HG03432 (cell line): ENCODE results near the gene PARD3B.
A peak's percentile ranks its signal among the peaks of the same experiment; 100 is the strongest.

Source experiments
- ATAC-seq: cut with Tn5 transposase; IDR thresholded peaks from one replicate; pipeline ENCODE4 v1.9.1; 2021; ENCODE audit warnings: mild to moderate bottlenecking, moderate library complexity; ENCODE audit not compliant: unreplicated experiment

The PARD3B gene

DNA sequence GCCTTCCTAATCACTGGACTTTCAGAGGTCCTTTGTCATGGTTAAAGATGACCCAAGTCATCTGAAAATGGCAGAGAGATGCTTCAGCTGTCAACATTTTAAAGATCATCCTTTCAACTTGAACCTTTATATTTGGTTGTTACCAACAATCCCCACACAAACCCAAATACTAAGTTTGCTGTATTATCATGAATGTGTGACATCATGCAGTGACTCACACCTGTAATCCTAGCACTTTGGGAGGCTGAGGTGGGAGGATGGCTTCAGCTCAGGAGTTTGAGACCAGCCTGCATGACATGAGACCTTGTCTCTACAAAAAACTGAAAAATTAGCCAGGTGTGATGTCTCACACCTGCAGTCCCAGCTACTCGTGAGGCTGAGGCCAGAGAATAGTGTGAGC is 1081.8 kb downstream of the PARD3B start:
- ATAC-seq = no peak

GRCh38 chr2:205628422-205628821 is 1083.1 kb downstream of the PARD3B start:
- ATAC-seq = no peak

GRCh38 chr2:205629091-205629776 is 1084.0 kb downstream of the PARD3B start:
- no peak for ATAC-seq

DNA sequence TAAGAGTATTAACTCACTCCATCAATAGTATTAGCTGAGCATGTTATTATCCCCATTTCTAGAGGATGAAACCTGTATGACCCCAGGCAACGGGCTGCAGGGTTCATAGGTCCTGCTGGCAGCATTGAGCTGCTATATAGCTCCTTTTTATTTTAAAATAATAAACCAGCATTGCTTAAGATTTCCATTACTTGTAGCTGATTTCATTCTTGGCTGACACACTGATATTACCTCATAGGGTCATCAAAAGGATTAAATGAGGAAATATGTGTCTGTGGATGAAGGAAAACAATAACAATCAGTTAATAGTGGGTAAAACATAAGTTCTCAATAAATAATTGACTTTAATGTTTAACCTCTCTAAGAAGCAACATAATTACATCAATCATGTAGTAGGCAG is 1088.7 kb downstream of the PARD3B start:
- ATAC-seq = no peak

GRCh38 chr2:205636549-205637319 is 1091.5 kb downstream of the PARD3B start:
- no peak for ATAC-seq

- no peak for ATAC-seq
These were observed 1092.0 kb downstream of the PARD3B start for GRCh38 chr2:205637320-205637602.

- ATAC-seq = no peak
These were observed 1092.7 kb downstream of the PARD3B start for GRCh38 chr2:205637779-205638503.

GRCh38 chr2:205640716-205641115 is 1095.4 kb downstream of the PARD3B start:
- ATAC-seq = no peak

GRCh38 chr2:205642599-205643356 is 1097.5 kb downstream of the PARD3B start:
- ATAC-seq = no peak

- ATAC-seq = no peak
These were observed 1098.2 kb downstream of the PARD3B start for GRCh38 chr2:205643391-205643885.

- no peak for ATAC-seq
These were observed 1098.7 kb downstream of the PARD3B start for GRCh38 chr2:205644018-205644417.

DNA sequence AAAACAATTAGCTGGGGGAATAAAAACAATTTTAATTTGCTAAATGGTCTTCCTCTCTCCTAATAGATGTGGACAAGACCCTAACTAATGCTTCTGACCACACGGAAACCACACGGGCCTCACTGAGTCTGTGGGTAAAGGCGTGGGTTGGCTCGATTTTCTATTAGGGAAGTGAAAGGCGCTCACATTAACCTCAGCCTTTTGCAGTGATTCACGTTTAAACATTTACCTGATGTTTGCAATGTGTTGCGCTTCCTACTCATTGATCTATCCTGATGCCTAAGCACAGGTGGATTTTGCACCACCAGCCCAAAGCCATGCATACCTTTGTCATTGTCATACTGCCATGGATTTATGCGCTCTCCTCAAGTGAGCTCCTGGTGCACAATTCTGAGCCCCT is 1101.4 kb downstream of the PARD3B start:
- peak; percentile 98 for ATAC-seq

- ATAC-seq = no peak
These were observed 1105.2 kb downstream of the PARD3B start for GRCh38 chr2:205650450-205650849.

DNA sequence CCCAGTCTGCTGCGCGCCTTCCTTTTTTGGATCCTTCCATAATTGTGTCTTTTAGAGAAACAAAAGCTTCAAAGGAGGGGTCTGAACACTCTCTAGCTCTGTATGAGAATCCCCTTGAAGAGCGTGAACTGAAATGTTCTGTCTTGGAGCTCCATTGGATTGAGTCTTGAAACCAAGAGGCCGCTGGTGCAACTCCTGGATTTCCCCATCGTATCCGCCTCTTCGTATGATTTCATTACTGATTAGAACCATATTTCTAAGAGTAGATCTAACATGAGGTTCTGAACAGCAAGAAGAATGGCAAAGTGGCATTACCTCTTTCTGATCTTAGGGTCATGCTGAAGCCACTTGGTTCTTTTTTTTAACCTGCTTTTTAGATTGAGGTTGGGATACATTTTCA is 1105.7 kb downstream of the PARD3B start:
- ATAC-seq = no peak

DNA sequence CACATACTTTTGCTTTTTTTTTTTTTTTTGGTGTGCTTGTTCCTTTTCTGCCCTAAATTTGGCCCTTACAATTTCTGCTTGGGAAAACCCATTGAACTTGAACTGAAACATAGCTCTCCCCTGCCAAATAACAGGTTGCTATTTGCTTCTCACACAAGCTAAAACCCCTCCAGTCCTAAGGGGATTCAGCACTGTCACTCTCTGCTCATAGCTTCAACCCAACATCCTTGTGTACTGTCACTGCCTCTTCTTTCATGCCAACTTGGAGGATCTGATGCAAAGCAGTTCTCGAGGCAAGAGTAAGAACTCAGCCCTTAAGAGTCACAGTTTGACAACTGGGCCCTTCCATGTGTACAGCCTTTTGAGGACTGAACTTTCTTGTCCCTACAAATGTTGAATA is 1106.4 kb downstream of the PARD3B start:
- no peak for ATAC-seq

GRCh38 chr2:205654878-205655605 is 1109.8 kb downstream of the PARD3B start:
- no peak for ATAC-seq

- ATAC-seq = no peak
These were observed 1110.6 kb downstream of the PARD3B start for GRCh38 chr2:205655779-205656456.

DNA sequence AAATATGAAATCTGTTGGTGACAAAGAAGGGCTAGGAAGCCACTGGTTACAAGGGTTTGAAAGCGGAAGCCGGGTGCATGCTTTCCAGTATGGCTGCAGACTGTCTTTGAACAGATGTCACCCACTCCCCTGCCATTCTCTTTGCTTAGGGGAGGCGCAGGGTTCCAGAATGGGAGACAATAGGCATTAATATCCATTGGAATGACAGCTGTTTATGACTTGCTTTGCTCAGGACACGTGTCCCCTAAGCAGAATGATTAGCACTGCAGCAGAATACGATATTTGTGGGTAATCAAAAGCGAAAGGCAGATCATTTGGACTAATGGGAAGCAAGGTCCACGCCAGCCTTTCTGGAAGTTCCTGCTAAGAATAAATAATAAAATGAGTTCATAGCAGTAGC is 1111.2 kb downstream of the PARD3B start:
- ATAC-seq = no peak

DNA sequence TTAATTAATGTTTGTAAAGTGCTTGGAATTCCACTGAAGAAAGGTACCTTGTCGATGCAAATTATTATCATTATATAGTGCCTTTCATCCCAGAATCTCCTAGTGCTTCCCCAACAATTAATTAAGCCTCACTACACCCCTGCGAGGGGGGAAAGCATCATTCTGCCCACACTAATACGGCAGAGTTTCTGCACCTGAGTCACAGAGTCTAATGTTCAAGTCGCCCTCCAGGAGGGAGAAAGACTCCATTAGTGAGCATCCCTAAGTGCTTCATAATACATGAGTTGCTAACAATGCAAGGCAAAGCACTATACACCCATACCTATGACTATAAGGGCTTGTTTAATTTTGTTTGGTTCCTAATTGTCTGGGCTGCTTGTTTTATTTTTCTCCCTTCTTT is 1111.7 kb downstream of the PARD3B start:
- no peak for ATAC-seq

DNA sequence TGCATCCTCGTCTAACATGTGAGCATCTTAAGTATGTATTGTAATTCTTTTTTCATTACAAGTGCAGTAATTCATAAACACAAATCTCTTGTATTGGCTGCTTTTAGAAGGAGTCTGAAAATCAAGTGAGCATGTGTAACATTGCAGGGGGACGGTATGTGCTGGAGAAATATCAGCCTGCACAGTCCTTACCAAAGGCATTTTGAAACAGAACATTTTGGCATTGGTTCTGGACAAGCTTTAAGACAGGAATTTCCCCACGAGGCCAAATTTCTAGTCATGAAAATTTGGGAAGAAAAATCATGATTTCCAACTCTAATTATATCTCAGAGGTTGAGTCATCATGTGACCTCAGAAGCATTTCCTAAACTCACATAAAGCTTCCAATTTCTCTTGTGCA is 1112.3 kb downstream of the PARD3B start:
- ATAC-seq = no peak
